ENCODE results near the gene TBXA2R.
A peak's percentile ranks its signal among the peaks of the same experiment; 100 is the strongest.

Gene TBXA2R

GRCh38 chr19:3550947-3551791 lies 55.5 kb downstream of the TBXA2R start:
- DNase-seq, result no peak

DNA sequence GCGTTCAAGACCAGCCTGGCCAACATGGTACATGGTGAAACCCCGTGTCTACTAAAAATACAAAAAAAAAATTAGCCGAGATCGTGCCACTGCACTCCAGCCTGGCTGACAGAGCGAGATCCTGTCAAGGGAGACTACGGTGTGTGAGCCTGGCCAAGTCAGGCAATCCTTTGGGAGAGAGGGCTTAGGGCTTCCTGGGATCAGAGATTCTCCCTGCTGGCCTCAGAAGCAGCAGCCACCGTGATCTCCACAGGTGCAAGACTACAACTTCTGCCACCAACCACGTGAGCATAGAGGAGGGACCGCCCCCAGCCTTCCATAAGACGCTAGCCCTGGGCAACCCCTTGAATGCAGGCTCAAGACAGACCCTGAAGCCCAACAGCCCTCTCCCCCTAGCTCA lies 56.9 kb downstream of the TBXA2R start:
- DNase-seq, result no peak

DNA sequence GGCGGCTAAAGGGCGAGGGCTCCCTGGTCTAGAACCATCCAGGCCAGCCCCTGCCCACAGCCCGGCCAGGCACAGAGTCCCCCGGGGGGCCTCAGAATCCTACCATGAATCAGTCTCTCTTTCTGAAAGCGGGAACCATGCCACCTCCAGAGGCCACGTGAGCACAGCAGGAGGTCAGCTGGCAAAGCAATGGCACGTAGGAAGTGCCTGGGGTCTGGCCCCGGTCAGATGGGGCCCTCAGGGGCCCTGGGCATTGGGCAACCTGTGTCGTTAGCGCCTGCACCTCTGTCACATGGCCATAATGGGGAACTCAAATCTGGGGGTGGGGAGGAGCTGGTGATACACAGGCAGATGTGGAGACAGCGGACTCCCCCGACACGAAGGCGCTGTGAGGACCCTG lies 58.1 kb downstream of the TBXA2R start:
- DNase-seq, result no peak

GRCh38 chr19:3547767-3548282 lies 58.9 kb downstream of the TBXA2R start:
- DNase-seq, result no peak

- peak in 1 of 2 experiments; percentile 35 for DNase-seq
Observed at GRCh38 chr19:3547301-3547731, 59.4 kb downstream of the TBXA2R start.

DNA sequence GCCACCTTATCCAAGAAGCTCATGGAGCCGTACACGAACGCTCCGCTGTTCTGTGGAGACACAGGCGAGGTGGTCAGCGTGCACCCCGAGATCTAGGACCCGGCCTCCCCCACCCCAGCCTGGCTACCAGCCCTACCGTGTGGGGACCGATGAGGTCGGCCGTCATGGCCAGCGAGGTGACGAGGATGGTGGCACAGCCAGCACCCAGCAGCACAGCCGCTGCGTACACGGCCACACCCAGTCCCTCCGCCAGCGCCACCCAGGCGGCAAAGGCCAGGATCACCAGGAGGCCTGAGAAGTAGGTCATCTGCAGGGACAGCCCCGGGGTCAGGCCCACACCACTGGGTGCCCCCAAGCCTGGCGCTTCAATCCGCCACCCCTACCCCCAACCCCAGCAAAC lies 60.6 kb downstream of the TBXA2R start:
- DNase-seq, result no peak

GRCh38 chr19:3545669-3546034 lies 61.0 kb downstream of the TBXA2R start:
- DNase-seq, result no peak

- peak; percentile 54 to 78 for DNase-seq
Observed at GRCh38 chr19:3544742-3545668, 61.7 kb downstream of the TBXA2R start.
